K562 (cell line): ENCODE measurements around the gene PPP2R2D. TPM values are rescaled to one million over a fixed set of nuclear protein-coding genes. Genes with fewer than 3 reads are reported as not detected.

ENCODE experiments used
- ATAC-seq: fragments of 200-7000 bp; cut with Tn5 transposase; 3 replicates; pipeline ENCODE4 v1.9.1; 2020; ENCODE audit warnings: moderate library complexity
- BruUV-seq: library from RNA; stranded (reverse); fragments of 400-500 nt; replicated peaks from 2 replicates; lab custom pipeline; 2021; lab: Mats Ljungman, UMichigan
- CTCF ChIA-PET: fragments of 300-600 bp; formaldehyde crosslinking; extraction: SDS; loops from one replicate; lab custom pipeline; 2021; ENCODE audit warnings: low intra/inter-chr PET ratio; lab: Yijun Ruan, JAX
- POLR2A ChIA-PET: fragments of 300-600, 350-650 bp; sonication (Branson Sonifier 250); formaldehyde crosslinking; extraction: SDS; loops from one replicate; lab custom pipeline; 2021; ENCODE audit warnings: antibody characterized with exemption, inconsistent platforms; lab: Yijun Ruan, JAX
- DNase-seq, 4 experiments: peaks; one replicate each; pipeline versions ENCODE4 v3.0.0 to v3.0.0-alpha.2; 2011 to 2018; ENCODE audit warnings: low spot score in 3 of 4, mixed read lengths in 3 of 4; ENCODE audit errors: extremely low read depth in 1 of 4
- FAIRE-seq: peaks from 2 replicates; lab custom pipeline; 2011; peaks lifted over from hg19 to GRCh38; lab: Jason Lieb, UNC
- H2AFZ ChIP-seq: 2 replicates; pipeline ENCODE4 v1.6.0; 2011; ENCODE audit warnings: low read depth, low read length, control low read depth, inconsistent platforms
- H3K27ac ChIP-seq: fragments of 200-600 bp; 3 replicates; pipeline ENCODE4 v1.8.0; 2011; ENCODE audit warnings: low read depth, mild to moderate bottlenecking, control low read depth, inconsistent platforms, low read length, moderate library complexity, mixed read lengths; ENCODE audit errors: extremely low read depth
- H3K27me3 ChIP-seq, 2 experiments: fragments of 300-600 bp in 1 of 2; 2 replicates in 1 of 2; 3 replicates in 1 of 2; pipeline versions ENCODE4 v1.6.0 to v1.8.0; 2011; ENCODE audit warnings: inconsistent platforms in 2 of 2, low read length in 2 of 2, mild to moderate bottlenecking in 1 of 2, mixed read lengths in 1 of 2, moderate library complexity in 1 of 2; ENCODE audit not compliant: control insufficient read depth in 2 of 2, insufficient read depth in 2 of 2
- H3K36me3 ChIP-seq: fragments of 300-600 bp; 3 replicates; pipeline ENCODE4 v1.8.0; 2011; ENCODE audit warnings: mild to moderate bottlenecking, low read length, inconsistent platforms; ENCODE audit not compliant: control insufficient read depth, insufficient read depth
- H3K4me1 ChIP-seq, 2 experiments: fragments of 200-600 bp in 1 of 2; replicated peaks in 1 of 2; 2 replicates in 1 of 2; 3 replicates in 1 of 2; pipeline versions ENCODE4 v1.5.1 to v1.8.0; 2011; ENCODE audit warnings: inconsistent platforms in 2 of 2, low read length in 2 of 2, mild to moderate bottlenecking in 1 of 2, mixed read lengths in 1 of 2, moderate library complexity in 1 of 2; ENCODE audit not compliant: control insufficient read depth in 2 of 2, insufficient read depth in 2 of 2
- H3K4me2 ChIP-seq: 2 replicates; pipeline ENCODE4 v1.6.1; 2011; ENCODE audit warnings: low read length, control low read depth, inconsistent platforms, mixed read lengths; ENCODE audit not compliant: insufficient read depth
- H3K4me3 ChIP-seq: fragments of 200-600 bp; sonication (generic), shearing (Covaris generic); 2 replicates; pipeline ENCODE4 v1.5.1; 2016; ENCODE audit warnings: control low read depth, inconsistent platforms
- H3K79me2 ChIP-seq: fragments of 200-600 bp; 3 replicates; pipeline ENCODE4 v1.8.0; 2011; ENCODE audit warnings: low read length, inconsistent platforms; ENCODE audit not compliant: control insufficient read depth, insufficient read depth
- H3K9ac ChIP-seq, 2 experiments: 2 replicates each; pipeline versions ENCODE4 v1.6.0 to v1.6.1; 2011; ENCODE audit warnings: low read depth in 2 of 2, low read length in 2 of 2, control low read depth in 1 of 2, inconsistent platforms in 1 of 2, mild to moderate bottlenecking in 1 of 2, mixed read lengths in 1 of 2; ENCODE audit not compliant: insufficient read depth in 1 of 2
- H3K9me1 ChIP-seq: one replicate; pipeline ENCODE4 v1.6.0; 2011; ENCODE audit warnings: inconsistent platforms, mild to moderate bottlenecking, low read length, moderate library complexity; ENCODE audit not compliant: control insufficient read depth, insufficient read depth
- H3K9me3 ChIP-seq: replicated peaks from 2 replicates; pipeline ENCODE4 v1.5.1; 2011; ENCODE audit warnings: low read depth, low read length, inconsistent platforms; ENCODE audit not compliant: control insufficient read depth, insufficient read depth
- H4K20me1 ChIP-seq: replicated peaks from 2 replicates; pipeline ENCODE4 v1.6.1; 2011; ENCODE audit warnings: low read length, inconsistent platforms, mixed read lengths; ENCODE audit not compliant: control insufficient read depth, insufficient read depth
- CTBP1 ChIP-seq: fragments of 450-650 bp; IDR thresholded peaks from 2 replicates; pipeline ENCODE4 v1.6.1; 2016; ENCODE audit warnings: borderline replicate concordance
- IRF9 ChIP-seq: fragments of 450-650 bp; IDR thresholded peaks from 2 replicates; pipeline ENCODE4 v1.6.1; 2016; ENCODE audit warnings: missing biosample characterization, missing genetic modification characterization
- KAT2B ChIP-seq: IDR thresholded peaks from one replicate; pipeline ENCODE4 v1.6.1; 2012; ENCODE audit warnings: low read depth, mild to moderate bottlenecking, control low read depth, inconsistent platforms, low read length, moderate library complexity
- MAFF ChIP-seq: IDR thresholded peaks from 2 replicates; pipeline ENCODE4 v1.6.1; 2012; ENCODE audit warnings: low read length, improper control_type of control experiment
- MECOM ChIP-seq: fragments of 250-450 bp; sonication (Bioruptor Pico); IDR thresholded peaks from 2 replicates; pipeline ENCODE4 v1.8.0; 2022; ENCODE audit warnings: inconsistent platforms
- NCOA2 ChIP-seq, 2 experiments: fragments of 450-650 bp; IDR thresholded peaks; 2 replicates each; pipeline ENCODE4 v1.6.1; 2018; ENCODE audit warnings: mild to moderate bottlenecking in 2 of 2, moderate library complexity in 1 of 2; ENCODE audit not compliant: partially characterized antibody in 2 of 2
- NFE2 ChIP-seq: IDR thresholded peaks from 2 replicates; pipeline ENCODE4 v1.6.1; 2014; ENCODE audit warnings: antibody characterized with exemption, low read depth
- SOX6 ChIP-seq: fragments of 450-650 bp; IDR thresholded peaks from 2 replicates; pipeline ENCODE4 v1.6.1; 2014; ENCODE audit warnings: mild to moderate bottlenecking
- THRA ChIP-seq: fragments of 450-650 bp; IDR thresholded peaks from 2 replicates; pipeline ENCODE4 v1.6.1; 2017; ENCODE audit warnings: mild to moderate bottlenecking, moderate library complexity
- whole genome bisulfite sequencing: fragments of 100-300 bp; shearing (Covaris generic); methylation state at CpG from one replicate; pipeline ENCODE4 v1.1.6; 2016; ENCODE audit warnings: low coverage, mixed read lengths; ENCODE audit not compliant: insufficient coverage; ENCODE audit errors: missing lambda C conversion rate; 5-methylcytosine and 5-hydroxymethylcytosine counted together
- in situ Hi-C: fragments of 300-500 bp; cut with MboI; formaldehyde crosslinking; loops from 4 replicates; pipeline ENCODE4 v1.15.0; 2018; ENCODE audit warnings: inconsistent platforms, mixed read lengths
- intact Hi-C: fragments of 100-400 bp; cut with micrococcal nuclease; formaldehyde crosslinking; loops from 2 replicates; pipeline ENCODE4 v1.14.2; 2022
- polyA plus RNA-seq, 8 experiments: library from polyadenylated mRNA; depleted of rRNA in 4 of 8; stranded (reverse) in 5 of 8; unstranded in 3 of 8; fragments of >200 nt; fragmentation: Nextera tagmentation in 2 of 8; fragmentation: Illumina TruSeq in 1 of 8; extraction: Ambion mirVana in 2 of 8; extraction: Trizol in 1 of 8; gene quantifications; 2 replicates each; pipeline versions ENCODE4 v1.2.1 to v1.2.3, GENCODE V29; 2011 to 2014; ENCODE audit warnings: inconsistent platforms in 1 of 8, missing spikeins in 1 of 8
- total RNA-seq, 7 experiments: library from RNA; depleted of rRNA in 6 of 7; stranded (reverse); fragments of >200 nt in 6 of 7; fragmentation: Illumina TruSeq in 2 of 7; extraction: Trizol in 2 of 7; gene quantifications; 2 replicates each; pipeline versions ENCODE4 v1.2.1 to v1.2.3, GENCODE V29; 2011 to 2021; ENCODE audit warnings: low replicate concordance in 1 of 7
- TF ChIP-seq, protein P1 (sequence below), 2 experiments: IDR thresholded peaks; 2 replicates each; pipeline ENCODE4 v1.6.1; 2012; ENCODE audit warnings: improper control_type of control experiment in 2 of 2, low read depth in 2 of 2, low read length in 2 of 2, borderline replicate concordance in 1 of 2

Gene PPP2R2D
- total and polyA plus RNA-seq, 9 of the 15 experiments (the other 6 are each of a cell fraction or from before 2014, with no cell fraction given), result 1.9 to 37.0 (median 26.8) TPM

DNA sequence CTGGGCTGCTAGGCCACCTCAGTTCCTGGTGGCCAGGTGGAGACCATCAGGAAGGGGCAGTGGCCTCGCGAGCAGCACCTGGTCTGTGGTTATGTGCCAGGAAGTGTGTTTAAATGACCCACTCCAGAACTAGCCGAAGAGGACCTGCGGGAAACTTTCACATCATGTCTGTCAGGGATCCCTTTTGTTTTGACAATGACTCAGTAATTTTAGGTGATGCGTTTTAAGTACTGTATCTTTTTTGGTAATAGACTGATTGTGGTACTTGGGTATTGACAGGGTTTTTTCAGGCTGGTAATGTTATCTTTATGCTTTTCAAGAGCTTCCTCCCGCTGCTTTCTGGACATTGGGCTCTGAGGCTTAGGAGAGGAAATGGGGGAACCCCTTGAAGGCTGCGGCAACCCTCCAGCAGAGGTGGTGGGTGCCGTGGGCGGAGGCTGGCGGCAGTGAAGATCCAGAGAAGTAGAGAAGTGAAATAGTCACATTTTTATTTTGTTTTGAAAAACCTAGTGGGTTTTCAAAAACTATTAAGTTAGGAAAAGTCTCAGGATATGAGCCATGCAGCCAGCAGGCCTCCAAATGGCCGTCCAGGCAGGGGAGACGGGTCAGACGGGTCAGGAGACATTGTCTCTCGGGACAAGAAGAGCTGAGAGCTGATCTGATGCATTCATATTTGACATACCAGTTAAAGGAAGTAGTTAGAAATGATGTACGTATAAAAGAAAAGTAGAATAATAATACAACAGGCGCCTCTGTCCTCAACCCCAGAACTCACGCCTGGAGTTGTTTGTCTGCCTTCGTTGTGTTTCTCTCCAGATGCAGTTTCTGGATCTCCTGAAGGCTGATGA, 27.7 kb downstream of the PPP2R2D start:
- Histone ChIP-seq H3K4me1 (peaks cover 36 to 55% of the 10 kb centered on the region in 2 experiments; a peak in 4 of 5 replicates), H2AFZ (no peak overlapping the region), H3K9me3 (peaks cover 2% of the 10 kb centered on the region; the same call in 1 of the 2 replicates), H3K27ac (peak overlapping the region; percentile 60; the same call in 2 of the 3 replicates), H4K20me1 (peaks cover 4% of the 10 kb centered on the region; the same call in 1 of the 2 replicates), H3K4me3 (no peak overlapping the region), H3K9ac (peak overlapping the region in 1 of 2 experiments; percentile 86; a peak in 3 of 4 replicates), H3K4me2 (peak overlapping the region; percentile 59), H3K9me1 (no peaks in the 10 kb centered on the region), H3K36me3 (peaks cover 29% of the 10 kb centered on the region; the same call in 1 of the 3 replicates), H3K79me2 (peaks cover 100% of the 10 kb centered on the region), H3K27me3 (no peaks in the 10 kb centered on the region; a peak in 1 of 5 replicates)
- ChIA-PET CTCF (no interaction called here), POLR2A (interaction anchor here (2.4 kb wide), 1 partner anchor 32 kb away, joined by 14 read pairs; no protein-coding TSS in a partner anchor)
- no TSS peak for BruUV-seq
- 52% methylated on average over 18 of the region's 18 CpGs for WGBS
- intact Hi-C loops, result no loop called here
- FAIRE-seq, result peak; percentile 81
- ATAC-seq, result peak; percentile 69
- DNase-seq, result peak in 2 of 4 experiments; percentile 37 to 42
- in situ Hi-C loops, result no loop called here
- TF ChIP-seq MECOM (no peak), SOX6 (0 out of 2 replicates have a peak, but pooled peaks have one; percentile 12), KAT2B (no peak), MAFF (peak; percentile 63; the same call in 1 of the 2 replicates), NFE2 (peak; percentile 87), THRA (no peak), NCOA2 (IDR thresholded peaks at IDR 0.05; ENCODE audit: partially characterized antibody in 2 of 2) (peak in 1 of 2 experiments; percentile 91), CTBP1 (0 out of 2 replicates have a peak, but pooled peaks have one; percentile 40), IRF9 (tag) (no peak)
- TF ChIP-seq, protein P1, sequence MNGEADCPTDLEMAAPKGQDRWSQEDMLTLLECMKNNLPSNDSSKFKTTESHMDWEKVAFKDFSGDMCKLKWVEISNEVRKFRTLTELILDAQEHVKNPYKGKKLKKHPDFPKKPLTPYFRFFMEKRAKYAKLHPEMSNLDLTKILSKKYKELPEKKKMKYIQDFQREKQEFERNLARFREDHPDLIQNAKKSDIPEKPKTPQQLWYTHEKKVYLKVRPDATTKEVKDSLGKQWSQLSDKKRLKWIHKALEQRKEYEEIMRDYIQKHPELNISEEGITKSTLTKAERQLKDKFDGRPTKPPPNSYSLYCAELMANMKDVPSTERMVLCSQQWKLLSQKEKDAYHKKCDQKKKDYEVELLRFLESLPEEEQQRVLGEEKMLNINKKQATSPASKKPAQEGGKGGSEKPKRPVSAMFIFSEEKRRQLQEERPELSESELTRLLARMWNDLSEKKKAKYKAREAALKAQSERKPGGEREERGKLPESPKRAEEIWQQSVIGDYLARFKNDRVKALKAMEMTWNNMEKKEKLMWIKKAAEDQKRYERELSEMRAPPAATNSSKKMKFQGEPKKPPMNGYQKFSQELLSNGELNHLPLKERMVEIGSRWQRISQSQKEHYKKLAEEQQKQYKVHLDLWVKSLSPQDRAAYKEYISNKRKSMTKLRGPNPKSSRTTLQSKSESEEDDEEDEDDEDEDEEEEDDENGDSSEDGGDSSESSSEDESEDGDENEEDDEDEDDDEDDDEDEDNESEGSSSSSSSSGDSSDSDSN (IDR thresholded peaks at IDR 0.05; ENCODE audit: borderline replicate concordance in 1 of 2, low read depth in 2 of 2, low read length in 2 of 2), result no peak
